ENCODE data around the gene FAM131B. TPM values are rescaled to one million over a fixed set of nuclear protein-coding genes. Genes with fewer than 3 reads are reported as not detected.

The FAM131B gene
- total RNA-seq, 1 experiment from 2014 or later: 17.3 TPM

DNA sequence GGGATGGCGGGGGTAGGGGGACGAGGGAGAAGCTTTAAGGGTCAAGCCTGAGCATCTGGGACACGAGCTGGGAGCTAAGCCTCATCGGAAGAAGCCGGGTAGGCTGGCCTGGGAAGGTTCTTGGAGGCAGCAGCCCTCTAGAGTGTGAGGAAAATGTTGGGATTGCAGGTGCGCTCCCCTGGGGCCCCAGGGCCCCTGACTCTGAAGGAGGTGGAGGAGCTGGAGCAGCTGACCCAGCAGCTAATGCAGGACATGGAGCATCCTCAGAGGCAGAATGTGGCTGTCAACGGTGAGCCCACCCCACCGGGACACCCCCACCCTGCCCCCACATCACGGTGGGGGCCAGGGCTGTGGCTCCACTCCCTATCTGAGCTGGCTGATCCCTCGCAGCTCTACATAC is 25.5 kb upstream of the FAM131B start:
- H2BK12ac ChIP-seq (ENCODE audit: insufficient read length, low read depth, low read length): no peak overlapping the region
- Mint-ChIP-seq H3K27ac (peak overlapping the region in 2 of 3 experiments; percentile 43 to 82; a peak in 2 of 7 replicates), H3K4me1 (peaks cover 5 to 7% of the 10 kb centered on the region in 2 experiments), H3K9me3 (no peaks in the 10 kb centered on the region), H3K4me3 (no peak overlapping the region), H3K27me3 (ENCODE audit: low read depth) (no peaks in the 10 kb centered on the region; the same call in 1 of the 2 replicates), H3K36me3 (ENCODE audit: insufficient read depth in 1 of 3, low read depth in 3 of 3) (peaks cover 29 to 53% (median 47%) of the 10 kb centered on the region in 3 experiments)
- H3K79me1 ChIP-seq (ENCODE audit: insufficient read depth, low read depth, low read length, poor library complexity, severe bottlenecking): no peaks in the 10 kb centered on the region
- H2BK5ac ChIP-seq (ENCODE audit: insufficient read length, low read length): no peak overlapping the region
- no peak overlapping the region for H3K56ac ChIP-seq (ENCODE audit: insufficient read length, low read depth, low read length)
- no peak overlapping the region for H2AK5ac ChIP-seq (ENCODE audit: insufficient read length, low read length)
- no peaks in the 10 kb centered on the region for H3K27me3 ChIP-seq (ENCODE audit: insufficient read depth, low read length)
- no peak overlapping the region for H3K4ac ChIP-seq (ENCODE audit: low read depth, low read length)
- H3K18ac ChIP-seq (ENCODE audit: insufficient read length, low read depth, low read length): no peak overlapping the region
- no peak overlapping the region for H3K4me2 ChIP-seq (ENCODE audit: insufficient read depth, insufficient read length, low read length)
- no peak overlapping the region for H4K91ac ChIP-seq (ENCODE audit: insufficient read length, low read depth, low read length)
- H4K5ac ChIP-seq (ENCODE audit: insufficient read length, low read depth, low read length): no peak overlapping the region
- no peaks in the 10 kb centered on the region for H3K23me2 ChIP-seq (ENCODE audit: insufficient read length, low read depth, low read length, poor library complexity, severe bottlenecking)
- peaks cover 2% of the 10 kb centered on the region for H4K20me1 ChIP-seq (ENCODE audit: control insufficient read depth, insufficient read depth, insufficient read length)
- H2BK120ac ChIP-seq (ENCODE audit: low read depth, low read length, poor library complexity, severe bottlenecking): no peak overlapping the region
- no peak overlapping the region for H3K9ac ChIP-seq (ENCODE audit: extremely low read depth, insufficient read length, low read length)
- no peak for DNase-seq
- H2BK20ac ChIP-seq (ENCODE audit: low read depth, low read length, poor library complexity, severe bottlenecking): no peak overlapping the region
- no peak overlapping the region for H3K27ac ChIP-seq (ENCODE audit: insufficient read length, low read depth, low read length)
- H4K8ac ChIP-seq (replicated peaks; ENCODE audit: insufficient read length, low read depth, low read length): no peak overlapping the region
- no peaks in the 10 kb centered on the region; the same call in 1 of the 2 replicates for H3K4me1 ChIP-seq (ENCODE audit: insufficient read depth, low read length)
- no peak overlapping the region for H3K23ac ChIP-seq (ENCODE audit: insufficient read length, low read depth, low read length)
- TF ChIP-seq, protein P1, sequence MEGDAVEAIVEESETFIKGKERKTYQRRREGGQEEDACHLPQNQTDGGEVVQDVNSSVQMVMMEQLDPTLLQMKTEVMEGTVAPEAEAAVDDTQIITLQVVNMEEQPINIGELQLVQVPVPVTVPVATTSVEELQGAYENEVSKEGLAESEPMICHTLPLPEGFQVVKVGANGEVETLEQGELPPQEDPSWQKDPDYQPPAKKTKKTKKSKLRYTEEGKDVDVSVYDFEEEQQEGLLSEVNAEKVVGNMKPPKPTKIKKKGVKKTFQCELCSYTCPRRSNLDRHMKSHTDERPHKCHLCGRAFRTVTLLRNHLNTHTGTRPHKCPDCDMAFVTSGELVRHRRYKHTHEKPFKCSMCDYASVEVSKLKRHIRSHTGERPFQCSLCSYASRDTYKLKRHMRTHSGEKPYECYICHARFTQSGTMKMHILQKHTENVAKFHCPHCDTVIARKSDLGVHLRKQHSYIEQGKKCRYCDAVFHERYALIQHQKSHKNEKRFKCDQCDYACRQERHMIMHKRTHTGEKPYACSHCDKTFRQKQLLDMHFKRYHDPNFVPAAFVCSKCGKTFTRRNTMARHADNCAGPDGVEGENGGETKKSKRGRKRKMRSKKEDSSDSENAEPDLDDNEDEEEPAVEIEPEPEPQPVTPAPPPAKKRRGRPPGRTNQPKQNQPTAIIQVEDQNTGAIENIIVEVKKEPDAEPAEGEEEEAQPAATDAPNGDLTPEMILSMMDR (conservative IDR thresholded peaks at IDR 0.05): no peak
- no peak overlapping the region for H3K14ac ChIP-seq (ENCODE audit: insufficient read depth, low read length)
- no peak overlapping the region for H2BK15ac ChIP-seq (ENCODE audit: low read depth, low read length)
- H2AFZ ChIP-seq (ENCODE audit: low read length): no peak overlapping the region
- H3K79me2 ChIP-seq (ENCODE audit: insufficient read depth, low read length): peaks cover 8% of the 10 kb centered on the region; the same call in 1 of the 2 replicates
- WGBS (ENCODE audit: extremely low coverage, insufficient read length, low lambda C conversion rate): no CpG with 5 or more reads among the region's 10 CpGs
- H3T11ph ChIP-seq (ENCODE audit: low read length): no peak overlapping the region
- no peaks in the 10 kb centered on the region for H3K9me3 ChIP-seq (ENCODE audit: control insufficient read depth, low read depth, low read length)
